ENCODE data around the gene FCHSD2. TPM values are rescaled to one million over a fixed set of nuclear protein-coding genes. Genes with fewer than 3 reads are reported as not detected.

FCHSD2 gene
- total and polyA plus RNA-seq, 2 of the 8 experiments (the other 6 are each of a cell fraction or from before 2014, with no cell fraction given): 4.1 to 7.8 TPM

- TF ChIP-seq CTCF (IDR thresholded peaks at IDR 0.05; ENCODE audit: control extremely low read depth in 1 of 3, insufficient read depth in 1 of 3, low read depth in 1 of 3, low read length in 3 of 3) (no peak), RXRA (IDR thresholded peaks at IDR 0.05; ENCODE audit: insufficient read depth, low read depth, low read length) (no peak), E2F6 (IDR thresholded peaks at IDR 0.05) (no peak), CHD1 (IDR thresholded peaks at IDR 0.05; ENCODE audit: low read depth, low read length) (no peak)
Observed at GRCh38 chr11:72890881-72891280, 251.2 kb downstream of the FCHSD2 start (continued).
